GM04503 (cell line): ENCODE results near the gene MTOR.
A peak's percentile ranks its signal among the peaks of the same experiment; 100 is the strongest.
"Not testable (repeated sequence)": the region's sequence is repeated elsewhere in the genome, so short reads cannot be mapped to it uniquely, and the experiment has no call there.

Source experiments
- DNase-seq: peaks from one replicate; pipeline ENCODE4 v3.0.0-alpha.2; 2012; ENCODE audit warnings: low read depth

Gene MTOR

DNA sequence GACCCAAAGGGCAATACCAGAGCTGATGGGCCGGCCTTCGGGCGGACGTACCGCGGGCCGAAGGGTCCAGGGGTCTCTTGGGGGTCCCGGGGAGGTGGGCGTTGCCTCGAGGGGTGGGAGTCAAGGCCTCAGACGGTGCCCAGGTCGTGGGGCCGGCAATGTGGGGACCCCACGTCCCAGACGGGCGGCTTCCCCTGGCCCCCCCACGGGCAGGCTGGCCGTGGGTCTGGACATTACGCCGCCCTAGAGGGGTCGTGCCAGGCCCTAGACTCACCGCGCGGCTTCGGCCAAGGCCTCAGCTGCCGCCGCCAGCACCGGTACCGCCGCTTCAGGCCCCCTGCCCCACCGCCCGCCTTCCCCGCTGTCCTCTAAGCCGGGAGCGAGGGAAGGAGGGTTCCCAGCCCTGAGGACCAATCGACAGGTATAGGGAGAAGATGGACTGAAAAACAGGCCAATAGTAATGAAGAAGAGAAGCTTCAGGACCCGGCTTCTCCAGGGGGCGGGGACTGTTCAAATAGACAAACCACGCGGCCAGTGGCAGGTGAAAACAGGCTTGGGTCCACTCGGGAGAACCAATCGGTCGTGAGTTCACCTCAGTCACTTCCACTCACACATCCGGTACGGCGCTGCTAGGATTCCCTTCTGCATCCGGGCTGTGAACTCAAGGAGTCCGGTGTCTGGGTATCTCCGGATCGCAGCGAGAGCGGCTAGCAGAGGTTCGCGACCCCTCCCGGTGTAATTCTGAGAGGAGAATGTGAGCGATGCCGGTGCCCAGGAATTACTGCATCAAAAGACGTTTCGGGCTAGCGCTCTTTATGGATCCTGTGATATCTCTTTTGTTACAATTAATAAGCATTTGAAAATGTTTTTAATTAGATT lies at the start of gene MTOR:
Gene MTOR (minus strand): TSS at position 381 of the 879 bp plus-strand sequence. CDS start 3,142 bp downstream, outside the sequence.
- DNase-seq = peak; percentile 99

DNA sequence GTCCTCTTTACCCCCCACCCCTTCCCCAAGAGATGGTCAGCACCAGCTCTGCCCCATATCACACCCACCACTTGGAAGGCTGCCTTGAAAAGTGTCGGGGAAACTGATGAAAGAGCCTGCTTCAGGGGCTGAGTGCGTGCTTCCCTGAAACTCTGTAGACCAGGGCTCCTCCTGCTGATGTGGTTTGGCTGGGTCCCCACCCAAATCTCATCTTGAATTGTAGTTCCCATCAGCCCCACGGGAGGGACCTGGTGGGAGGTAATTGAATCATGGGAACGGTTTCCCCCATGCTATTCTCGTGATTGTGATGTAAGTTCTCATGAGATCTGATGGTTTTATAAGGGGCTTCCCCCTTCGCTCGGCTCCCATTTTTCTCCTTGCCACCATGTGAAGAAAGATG lies 47.0 kb upstream of the MTOR start:
- no peak for DNase-seq

DNA sequence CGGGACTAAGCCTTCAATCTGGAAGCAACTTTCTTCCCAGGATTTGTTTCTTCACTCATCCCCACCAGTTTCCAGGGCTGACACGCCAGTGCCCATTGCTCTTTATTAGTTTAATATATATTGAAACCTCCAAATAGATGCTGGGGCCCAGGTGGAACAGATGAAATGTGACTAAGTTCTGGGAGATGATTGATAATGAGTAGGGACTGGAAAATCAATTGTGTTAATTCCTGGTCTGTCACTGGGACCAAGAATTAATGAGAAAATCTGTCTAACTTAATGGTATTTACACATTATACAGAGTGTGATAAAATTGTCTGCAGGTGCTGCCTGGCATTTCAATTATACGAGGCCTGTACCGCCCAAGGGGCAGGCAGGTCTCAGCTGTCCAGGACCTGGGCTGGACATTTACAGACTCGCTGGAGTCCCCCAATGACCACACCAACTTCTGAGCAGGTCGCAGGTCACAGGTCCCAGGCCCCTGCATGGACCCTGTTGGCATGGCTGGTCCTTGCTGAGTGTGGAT lies 46.4 kb upstream of the MTOR start:
- no peak for DNase-seq

DNA sequence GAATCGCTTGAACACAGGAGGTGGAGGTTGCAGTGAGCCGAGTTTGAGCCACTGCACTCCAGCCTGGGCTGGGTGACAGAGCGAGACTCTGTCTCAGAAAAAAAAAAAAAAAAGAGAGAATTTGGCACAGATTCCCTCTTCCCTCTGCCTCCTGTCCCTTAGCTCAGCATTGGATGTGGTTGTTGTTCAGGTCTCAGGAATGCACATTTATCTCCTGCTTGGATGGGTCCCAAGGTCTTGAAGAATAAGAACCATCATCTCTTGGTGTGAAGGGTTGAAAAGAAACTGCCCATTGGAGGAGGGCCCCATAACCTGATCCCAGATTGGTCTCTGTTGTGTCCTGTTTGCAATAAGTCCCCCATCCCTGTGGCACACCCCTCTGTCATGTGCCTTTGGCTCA lies 45.5 kb upstream of the MTOR start:
- no peak for DNase-seq

DNA sequence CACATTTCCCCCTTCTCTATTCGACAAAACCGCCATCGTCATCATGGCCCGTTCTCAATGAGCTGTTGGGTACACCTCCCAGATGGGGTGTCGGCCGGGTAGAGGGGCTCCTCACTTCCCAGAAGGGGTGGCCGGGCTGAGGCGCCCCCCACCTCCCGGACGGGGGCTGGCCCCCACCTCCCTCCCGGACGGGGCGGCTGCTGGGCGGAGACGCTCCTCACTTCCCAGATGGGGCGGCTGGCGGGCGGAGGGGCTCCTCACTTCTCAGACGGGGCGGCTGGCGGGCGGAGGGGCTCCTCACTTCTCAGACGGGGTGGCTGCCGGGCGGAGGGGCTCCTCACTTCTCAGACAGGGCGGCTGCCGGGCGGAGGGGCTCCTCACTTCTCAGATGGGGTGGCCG lies 43.2 kb upstream of the MTOR start:
- not testable (repeated sequence) for DNase-seq

DNA sequence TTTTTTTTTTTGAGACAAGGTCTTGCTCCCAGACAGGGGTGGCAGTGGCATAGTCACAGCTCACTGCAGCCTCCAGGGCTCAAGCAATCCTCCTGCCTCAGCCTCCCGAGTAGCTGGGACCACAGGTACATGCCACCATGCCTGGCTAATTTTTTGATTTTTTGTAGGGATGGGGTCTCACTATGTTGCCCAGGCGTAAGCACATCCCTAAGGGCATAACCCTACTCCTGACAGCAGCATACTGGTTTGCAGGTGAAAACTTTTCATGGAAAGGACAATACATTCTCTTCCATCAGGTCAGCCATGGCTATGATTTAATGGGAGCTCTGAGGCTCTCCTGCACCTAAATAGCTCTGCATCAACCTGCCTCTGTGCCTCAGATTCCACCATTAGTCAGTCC lies 40.0 kb upstream of the MTOR start:
- no peak for DNase-seq

DNA sequence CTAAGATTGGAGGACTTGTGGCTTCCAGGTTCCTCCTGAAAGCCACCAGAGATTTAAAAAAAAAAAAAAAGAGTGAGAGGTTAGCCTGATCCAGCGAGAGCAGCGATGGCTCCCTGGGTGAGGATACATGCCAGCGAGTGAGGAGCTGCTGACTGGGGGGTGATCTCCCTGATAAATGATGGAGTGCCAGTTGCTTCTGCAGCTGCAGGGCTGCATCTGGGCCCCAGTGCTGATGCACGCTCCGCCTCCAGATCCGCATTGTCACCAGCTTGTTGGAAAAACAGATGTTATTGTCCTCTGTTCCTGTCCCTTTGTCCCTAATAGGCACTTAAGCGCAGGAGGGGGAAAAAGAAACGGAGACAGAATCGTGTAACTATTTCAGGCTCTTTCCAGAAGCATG lies 39.2 kb upstream of the MTOR start:
- DNase-seq = no peak

DNA sequence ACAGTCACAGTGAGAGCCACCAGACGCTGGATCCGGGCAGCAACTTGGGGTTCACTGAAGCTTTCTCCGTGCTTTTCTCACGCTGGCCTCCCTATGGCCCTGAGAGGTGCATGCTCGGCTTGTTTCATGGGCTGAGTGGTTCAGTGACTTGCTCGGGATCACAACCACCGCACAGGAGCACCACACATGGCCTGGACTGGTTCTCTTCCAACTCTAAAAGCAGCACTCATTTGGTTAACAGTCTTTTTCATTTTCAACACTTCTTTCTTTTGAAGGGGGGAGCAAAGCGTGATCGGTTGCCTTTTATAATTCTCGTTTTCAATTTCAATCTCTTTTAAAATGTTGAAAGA lies 36.8 kb upstream of the MTOR start:
- no peak for DNase-seq

DNA sequence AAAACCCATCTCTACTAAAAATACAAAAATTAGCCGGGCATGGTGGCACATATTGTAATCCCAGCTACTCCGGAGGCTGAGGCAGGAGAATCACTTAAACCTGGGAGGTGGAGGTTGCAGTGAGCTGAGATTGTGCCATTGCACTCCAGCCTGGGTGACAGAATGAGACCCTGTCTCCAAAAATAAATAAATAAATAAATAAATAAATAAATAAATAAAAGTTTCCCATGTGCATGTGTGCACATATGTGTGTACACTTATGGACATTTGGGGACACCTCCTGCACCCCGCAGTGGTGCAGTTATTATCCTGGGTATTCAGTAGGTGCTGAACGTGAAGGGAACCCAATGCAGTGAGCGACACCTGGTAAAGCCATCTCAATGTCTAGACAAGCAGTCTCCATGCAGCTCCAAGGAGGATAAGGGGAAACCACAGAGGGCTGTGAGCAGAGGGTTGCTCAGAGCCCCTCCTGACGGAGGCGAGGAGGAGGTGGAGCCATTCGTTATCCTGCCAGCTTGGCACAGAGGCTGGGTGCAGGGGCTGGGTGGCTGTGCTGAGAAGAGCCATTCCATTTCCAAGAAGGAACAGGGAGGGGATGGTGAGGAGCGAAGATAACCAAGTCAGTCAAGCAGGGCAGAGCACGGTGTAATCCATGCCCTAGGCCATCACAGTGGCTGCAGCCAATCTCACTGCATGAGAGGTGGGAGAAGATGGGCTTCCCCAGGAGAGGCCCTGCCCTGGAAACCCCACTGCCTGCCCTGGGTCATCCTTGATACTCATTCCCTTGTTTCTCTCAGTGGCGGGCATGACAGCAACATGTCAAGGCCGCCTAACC lies 36.3 kb upstream of the MTOR start:
- no peak for DNase-seq

DNA sequence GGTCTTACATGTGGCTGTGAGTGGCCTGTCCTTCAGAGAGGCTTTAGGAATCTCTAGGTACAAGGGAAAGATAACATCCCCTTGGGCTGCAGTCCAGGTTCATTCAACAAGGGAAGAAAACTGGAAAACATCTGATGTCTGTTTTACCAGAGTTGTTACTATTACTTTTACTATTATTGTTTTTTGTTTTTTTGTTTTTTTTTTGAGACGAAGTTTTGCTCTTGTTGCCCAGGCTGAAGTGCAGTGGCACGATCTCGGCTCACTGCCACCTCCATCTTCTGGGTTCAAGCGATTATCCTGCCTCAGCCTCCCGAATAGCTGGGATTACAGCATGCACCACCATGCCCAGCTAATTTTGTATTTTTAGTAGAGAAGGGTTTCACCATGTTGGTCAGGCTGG lies 35.4 kb upstream of the MTOR start:
- not testable (repeated sequence) for DNase-seq

DNA sequence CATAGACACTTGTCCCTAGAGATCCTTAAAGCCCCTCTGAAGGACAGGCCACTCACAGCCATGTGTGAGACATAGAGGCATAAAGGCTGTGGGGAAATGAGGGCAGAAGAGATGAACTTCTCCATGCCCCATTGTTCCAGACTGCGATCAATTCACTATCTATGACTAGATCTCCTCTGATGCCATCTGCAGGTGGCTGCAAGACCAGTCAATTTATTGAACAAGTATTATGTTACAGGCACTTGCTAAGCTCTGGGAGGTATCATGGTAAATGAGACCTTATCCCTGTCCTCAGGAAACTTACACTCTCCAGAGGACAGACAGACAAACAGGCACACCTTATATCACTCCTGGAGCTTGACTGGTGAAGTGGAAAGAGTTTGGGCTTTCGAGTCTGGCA lies 33.6 kb upstream of the MTOR start:
- DNase-seq = no peak

DNA sequence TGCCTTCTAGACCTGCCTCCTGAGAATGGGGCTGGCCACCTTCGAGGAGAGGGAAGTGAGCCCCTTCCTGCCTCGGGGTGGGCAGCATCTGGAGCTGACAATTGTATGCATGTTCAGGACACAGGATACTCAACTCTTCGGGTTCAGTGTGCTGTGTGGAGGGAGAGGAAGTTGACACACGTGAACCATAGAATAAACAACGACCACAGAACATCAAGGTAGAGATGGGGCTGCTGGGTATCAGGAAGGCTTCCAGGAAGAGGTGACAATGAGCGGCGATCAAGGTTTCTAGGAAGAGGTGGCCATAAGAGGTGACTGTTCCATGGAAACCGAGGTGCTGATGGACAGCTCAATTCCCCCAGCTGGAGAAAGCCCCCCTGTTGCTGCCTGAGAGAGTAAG lies 32.6 kb upstream of the MTOR start:
- DNase-seq = no peak

DNA sequence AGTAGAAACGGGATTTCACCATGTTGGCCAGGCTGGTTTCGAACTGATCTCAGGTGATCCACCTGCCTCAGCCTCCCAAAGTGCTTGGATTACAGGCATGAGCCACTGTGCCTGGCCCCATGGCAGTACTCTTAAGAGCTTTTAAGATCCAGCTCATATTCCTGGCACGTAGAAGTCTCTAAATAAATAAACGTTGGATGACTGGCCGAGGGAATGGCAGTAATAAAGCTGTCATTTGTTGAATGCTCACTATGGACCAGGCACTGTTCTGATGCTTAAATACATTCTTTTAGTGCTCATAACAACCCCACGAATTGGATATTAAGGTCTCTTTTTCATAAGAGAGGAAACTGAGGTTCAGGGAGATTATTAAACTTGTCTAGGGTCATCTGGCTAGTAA lies 31.5 kb upstream of the MTOR start:
- DNase-seq = no peak

DNA sequence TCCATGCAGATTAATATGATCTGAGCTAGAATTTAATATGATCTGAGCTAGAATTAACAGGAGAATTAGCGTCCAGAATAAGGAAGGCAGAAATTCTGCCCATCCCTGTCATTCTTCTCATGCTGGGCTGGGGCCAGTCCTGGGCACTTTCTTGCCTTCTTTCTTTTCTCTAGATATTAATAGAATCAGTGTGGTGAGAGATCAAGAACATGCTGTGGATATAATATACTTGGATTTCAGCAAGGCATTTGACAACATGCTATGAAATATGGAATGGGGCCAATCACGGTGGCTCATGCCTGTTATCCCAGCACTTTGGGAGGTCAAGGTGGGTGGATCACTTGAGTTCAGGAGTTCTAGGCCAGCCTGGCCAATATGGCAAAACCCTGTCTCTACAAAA lies 28.7 kb upstream of the MTOR start:
- no peak for DNase-seq

DNA sequence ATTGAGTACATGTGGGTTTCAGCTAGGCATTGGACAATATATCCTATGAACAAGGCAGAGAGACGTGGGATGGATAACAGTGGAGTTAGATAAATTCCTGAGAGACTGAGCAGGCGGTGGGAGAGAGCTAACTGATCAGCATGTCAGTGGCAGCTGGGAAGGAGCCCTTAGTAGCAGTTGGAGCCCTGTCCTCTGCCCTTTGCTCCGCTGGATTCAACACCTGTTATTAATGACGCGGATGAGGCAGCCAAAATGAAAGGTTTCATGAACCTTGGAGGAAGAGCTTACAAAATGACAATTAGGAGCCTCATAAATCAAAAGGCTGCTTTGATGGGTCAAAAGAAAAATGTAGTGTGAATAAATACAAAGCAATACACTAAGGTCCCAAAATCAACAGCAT lies 26.7 kb upstream of the MTOR start:
- DNase-seq = no peak

DNA sequence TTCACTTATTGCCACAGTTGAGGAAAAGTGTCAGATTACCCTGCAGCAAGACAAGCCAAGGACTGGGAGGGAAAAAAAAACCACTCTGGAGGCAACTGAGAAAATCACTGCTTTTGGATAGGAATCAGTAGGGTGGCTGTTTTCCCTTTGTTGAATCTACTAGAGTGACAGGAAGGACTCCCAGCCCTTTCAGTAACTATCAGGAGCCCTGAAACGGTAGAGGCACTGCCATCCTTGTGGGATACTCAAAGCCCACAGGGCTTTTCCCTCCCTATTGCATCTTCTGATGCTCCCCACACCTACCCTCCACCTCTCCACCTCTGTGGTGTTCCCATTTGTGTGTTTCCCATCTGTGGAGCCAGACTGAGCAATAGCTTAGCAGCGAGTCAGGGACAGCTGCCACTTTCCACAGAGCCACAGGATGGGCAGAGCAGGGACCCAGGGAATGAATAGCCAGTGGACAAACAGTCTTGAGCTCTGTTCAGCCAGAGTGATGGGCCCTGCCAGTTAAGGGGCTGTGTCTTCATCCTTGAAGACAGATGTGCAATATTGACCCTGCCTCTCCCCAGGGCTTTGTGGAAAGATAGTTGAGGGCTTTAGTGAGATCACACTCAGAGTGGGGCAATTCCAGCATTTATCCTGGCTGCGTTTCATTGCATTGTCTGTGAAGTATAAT lies 24.5 kb upstream of the MTOR start:
- no peak for DNase-seq

DNA sequence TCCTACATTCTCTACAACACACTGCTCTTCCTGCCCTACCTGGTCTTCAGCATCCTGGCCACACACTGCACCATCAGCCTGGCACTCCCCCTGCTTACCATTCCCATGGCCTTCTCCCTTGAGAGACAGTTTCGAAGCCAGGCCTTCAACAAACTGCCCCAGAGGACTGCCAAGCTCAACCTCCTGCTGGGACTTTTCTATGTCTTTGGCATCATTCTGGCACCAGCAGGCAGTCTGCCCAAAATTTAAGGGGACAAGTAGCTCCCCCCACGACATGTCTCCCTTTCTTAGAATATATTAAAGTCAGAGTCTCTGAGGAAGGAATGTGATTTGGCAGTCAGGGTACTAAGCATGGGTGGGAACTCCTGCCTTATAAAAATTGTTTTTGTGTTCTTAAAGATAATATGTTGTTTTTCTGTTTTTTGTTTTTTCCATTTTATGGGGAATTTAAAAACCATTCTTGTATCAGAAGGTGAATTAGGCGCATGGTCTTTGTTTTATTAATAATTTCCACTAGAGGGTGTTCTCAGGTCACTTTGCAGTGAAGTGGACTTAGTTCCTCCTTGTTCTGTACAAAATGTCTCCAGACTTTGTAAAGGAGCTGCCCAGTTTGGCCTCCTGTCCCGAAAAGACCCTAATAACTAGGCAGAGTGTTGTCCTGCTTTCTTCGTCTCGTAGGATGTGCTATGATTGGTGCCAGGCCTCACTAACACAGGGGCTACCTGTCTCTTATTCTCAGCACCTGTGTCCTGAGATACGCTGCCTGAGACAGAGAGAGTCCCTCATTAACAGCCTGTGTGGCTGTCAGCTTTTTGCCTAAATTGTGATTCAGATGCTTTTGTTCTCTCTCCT lies 23.8 kb upstream of the MTOR start:
- DNase-seq = no peak

DNA sequence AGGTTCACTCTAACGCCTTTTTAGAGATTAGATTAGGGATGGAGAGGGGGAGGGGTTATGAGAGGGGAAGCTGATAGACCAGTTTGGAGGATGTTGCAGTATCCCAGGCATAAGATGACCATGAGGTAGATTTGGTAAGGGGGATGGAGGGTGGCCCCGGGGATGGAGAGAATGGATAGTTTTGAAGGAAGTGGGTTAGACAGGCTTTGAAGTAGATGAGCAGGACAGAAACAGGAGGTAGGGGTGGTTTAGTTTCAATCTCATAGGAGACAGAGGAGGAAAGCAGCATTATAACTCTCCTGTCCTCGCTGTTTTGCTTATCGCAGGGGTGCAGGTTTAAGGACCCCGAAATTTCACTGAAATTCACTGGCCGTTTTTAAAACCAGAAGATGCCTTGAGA lies 22.4 kb upstream of the MTOR start:
- no peak for DNase-seq

DNA sequence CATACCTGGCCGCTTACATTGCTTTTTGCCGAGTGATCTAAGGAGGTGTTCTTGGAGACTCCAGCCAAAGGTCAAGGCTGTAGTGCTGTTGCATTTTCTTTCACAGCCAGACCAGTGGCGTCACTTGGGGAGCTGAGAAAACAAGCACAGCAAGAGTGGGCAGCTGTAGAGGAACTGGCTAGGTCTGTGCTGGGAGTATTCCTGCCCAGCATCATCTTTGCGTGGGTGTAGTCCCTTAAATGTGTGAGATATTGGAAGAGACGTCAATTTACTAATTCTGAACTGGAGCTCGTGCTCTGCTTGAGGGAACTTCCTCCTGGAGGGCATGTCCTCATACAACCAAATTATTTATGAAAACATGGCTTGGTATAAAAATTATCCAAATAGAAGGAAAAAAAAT lies 20.8 kb upstream of the MTOR start:
- no peak for DNase-seq

DNA sequence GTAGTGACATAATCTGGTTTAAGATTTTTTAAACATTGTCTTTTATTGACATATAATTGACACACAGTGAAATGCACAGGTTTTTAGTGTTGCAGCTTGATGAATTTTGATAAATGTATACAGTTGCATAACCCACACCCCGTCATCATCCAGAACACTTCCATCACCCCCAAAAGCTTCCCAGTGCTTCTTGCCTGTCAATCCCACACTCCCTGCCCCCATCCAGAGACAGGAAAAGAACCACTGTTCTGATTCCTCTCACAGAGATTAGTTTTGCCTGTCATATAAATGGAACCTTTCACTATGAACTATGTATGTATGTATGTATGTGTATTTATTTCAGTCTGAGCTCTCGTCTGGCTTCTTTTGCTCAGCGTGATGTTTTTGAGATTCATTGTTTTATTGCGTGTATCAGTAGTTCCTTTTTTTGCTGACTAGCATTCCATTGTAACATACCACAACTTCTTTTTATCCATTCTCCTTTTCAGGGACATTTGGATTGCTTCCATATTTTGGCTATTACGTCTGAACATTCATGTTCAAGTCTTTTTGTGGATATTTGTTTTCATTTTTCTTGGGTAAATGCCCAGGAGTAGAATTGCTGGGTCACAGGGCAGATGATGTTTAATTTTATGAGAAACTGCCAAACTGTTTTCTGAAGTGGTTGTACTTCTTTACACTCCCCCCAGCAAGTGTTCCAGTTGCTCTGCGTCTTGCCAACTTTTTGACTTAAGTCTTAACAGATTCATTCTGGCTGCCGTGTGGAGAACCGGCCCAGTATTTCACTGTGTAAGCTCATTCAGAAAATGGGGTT lies 19.4 kb upstream of the MTOR start:
- DNase-seq = peak; percentile 92
